ENCODE measurements around the gene KCNB1. TPM values are rescaled to one million over a fixed set of nuclear protein-coding genes. Genes with fewer than 3 reads are reported as not detected.

KCNB1 gene
- total and polyA plus RNA-seq, 12 donors: 0.64 to 4.2 (median 1.1) TPM

DNA sequence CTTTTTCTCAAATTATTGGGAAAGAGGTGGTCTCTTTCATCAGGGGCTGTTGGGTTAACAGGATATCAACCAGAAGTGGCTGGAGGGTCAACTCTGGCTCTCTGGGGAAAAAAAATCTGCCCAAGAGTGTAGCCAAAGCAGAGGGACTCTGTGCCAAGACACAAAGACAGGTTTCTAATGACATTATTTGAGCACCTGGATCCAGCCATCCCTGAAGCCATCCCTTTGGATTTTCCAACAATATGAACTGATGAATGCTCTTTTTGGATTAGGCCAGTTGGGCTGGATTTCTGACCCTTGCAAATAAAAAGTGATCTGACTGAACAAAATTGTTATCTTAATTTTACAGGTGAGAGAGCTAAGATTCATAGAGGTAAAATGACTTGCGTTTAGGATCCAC lies 88.7 kb downstream of the KCNB1 start:
- ATAC-seq (no peak), DNase-seq (no peak)
- H3K4me3 ChIP-seq: no peak overlapping the region
- H3K27ac ChIP-seq: no peak overlapping the region
- peaks cover 0 to 8% (median 0%) of the 10 kb centered on the region in 7 donors for H3K27me3 ChIP-seq
- no peaks in the 10 kb centered on the region for H3K36me3 ChIP-seq
- H3K9me3 ChIP-seq: no peaks in the 10 kb centered on the region
- intact Hi-C loops (cut with DNase I): no loop called here
- TF ChIP-seq CTCF (IDR thresholded peaks at IDR 0.05): no peak
- H3K4me1 ChIP-seq: peaks cover 0 to 42% (median 14%) of the 10 kb centered on the region in 9 donors
- WGBS, 2 donors: 91 to 92% methylated on average over 1 of the region's 1 CpG

- no peak for DNase-seq
- TF ChIP-seq CTCF (IDR thresholded peaks at IDR 0.05): no peak
- ATAC-seq: no peak
- Histone ChIP-seq H3K27ac (peak overlapping the region in 1 of 10 donors; percentile 73), H3K4me3 (no peak overlapping the region), H3K4me1 (peaks cover 0 to 44% (median 12%) of the 10 kb centered on the region in 9 donors), H3K27me3 (peaks cover 0 to 8% (median 0%) of the 10 kb centered on the region in 7 donors), H3K36me3 (no peaks in the 10 kb centered on the region), H3K9me3 (no peaks in the 10 kb centered on the region)
- 86 to 91% methylated on average over 4 of the region's 4 CpGs for WGBS, 2 donors
- intact Hi-C loops (cut with DNase I): no loop called here
Observed at GRCh38 chr20:49392745-49393144, 89.7 kb downstream of the KCNB1 start.

GRCh38 chr20:49391404-49392245 lies 90.8 kb downstream of the KCNB1 start:
- Histone ChIP-seq H3K27ac (peak overlapping the region; percentile 31 to 74 (median 63)), H3K36me3 (no peaks in the 10 kb centered on the region), H3K27me3 (peaks cover 0 to 8% (median 0%) of the 10 kb centered on the region in 7 donors), H3K4me3 (no peak overlapping the region), H3K9me3 (no peaks in the 10 kb centered on the region), H3K4me1 (peaks cover 0 to 44% (median 12%) of the 10 kb centered on the region in 9 donors)
- intact Hi-C loops (cut with DNase I): loop anchor here in 1 of 10 donors (1.0 kb wide), 1 partner anchor 35 kb away; no protein-coding TSS in a partner anchor
- no peak for TF ChIP-seq CTCF (IDR thresholded peaks at IDR 0.05)
- WGBS, 2 donors: 59 to 67% methylated on average over 7 of the region's 7 CpGs
- DNase-seq: peak in 1 of 2 donors; percentile 36
- ATAC-seq: peak; percentile 40 to 83 (median 74)

GRCh38 chr20:49389854-49390253 lies 92.6 kb downstream of the KCNB1 start:
- no peak for DNase-seq
- H3K27me3 ChIP-seq: peaks cover 0 to 8% (median 0%) of the 10 kb centered on the region in 7 donors
- no peak for TF ChIP-seq CTCF (IDR thresholded peaks at IDR 0.05)
- H3K27ac ChIP-seq: peak overlapping the region in 1 of 10 donors; percentile 4
- no peak for ATAC-seq
- intact Hi-C loops (cut with DNase I): loop anchor here in 8 of 10 donors (5.0 to 10.0 kb wide), 5 partner anchors 37 to 95 kb away; partner anchors contain the start of gene KCNB1 (in 4 of the 8)
- H3K9me3 ChIP-seq: no peaks in the 10 kb centered on the region
- H3K4me1 ChIP-seq: peaks cover 0 to 49% (median 12%) of the 10 kb centered on the region in 9 donors
- H3K4me3 ChIP-seq: no peak overlapping the region
- WGBS, 2 donors: 82 to 86% methylated on average over 2 of the region's 2 CpGs
- H3K36me3 ChIP-seq: no peaks in the 10 kb centered on the region
